LNCaP clone FGC (cell line): ENCODE data around the gene PTPRD.

Experiments used
- DNase-seq: peaks from one replicate; pipeline ENCODE4 v3.0.0-alpha.2; 2011; ENCODE audit warnings: low read depth
- H3K4me3 ChIP-seq: 2 replicates; pipeline ENCODE4 v1.5.1; 2011; ENCODE audit warnings: mild to moderate bottlenecking, low read depth, low read length, control low read depth
- TF ChIP-seq, protein P1 (sequence below): IDR thresholded peaks from 2 replicates; pipeline ENCODE4 v1.5.1; 2012; ENCODE audit warnings: mild to moderate bottlenecking; ENCODE audit not compliant: control insufficient read depth, insufficient read depth; ENCODE audit errors: extremely low read depth

The PTPRD gene

DNA sequence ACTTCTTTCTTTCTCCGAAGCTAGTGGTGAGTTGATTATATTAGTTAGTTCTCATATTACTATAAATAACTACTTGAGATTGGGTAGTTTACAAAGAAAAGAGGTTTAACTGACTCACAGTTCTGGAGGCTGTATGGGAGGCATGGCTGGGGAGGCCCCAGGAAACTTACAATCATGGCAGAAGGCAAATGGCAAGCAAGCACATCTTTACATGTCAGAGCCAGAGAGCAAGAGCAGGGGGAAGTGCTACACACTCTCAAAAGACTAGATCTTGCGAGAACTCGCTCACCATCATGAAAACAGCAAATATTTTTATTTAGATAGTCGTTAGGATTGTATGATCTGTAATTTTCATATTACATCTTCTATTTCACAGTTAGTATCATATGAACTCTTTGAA lies 711.2 kb downstream of the PTPRD start:
- TF ChIP-seq, protein P1, sequence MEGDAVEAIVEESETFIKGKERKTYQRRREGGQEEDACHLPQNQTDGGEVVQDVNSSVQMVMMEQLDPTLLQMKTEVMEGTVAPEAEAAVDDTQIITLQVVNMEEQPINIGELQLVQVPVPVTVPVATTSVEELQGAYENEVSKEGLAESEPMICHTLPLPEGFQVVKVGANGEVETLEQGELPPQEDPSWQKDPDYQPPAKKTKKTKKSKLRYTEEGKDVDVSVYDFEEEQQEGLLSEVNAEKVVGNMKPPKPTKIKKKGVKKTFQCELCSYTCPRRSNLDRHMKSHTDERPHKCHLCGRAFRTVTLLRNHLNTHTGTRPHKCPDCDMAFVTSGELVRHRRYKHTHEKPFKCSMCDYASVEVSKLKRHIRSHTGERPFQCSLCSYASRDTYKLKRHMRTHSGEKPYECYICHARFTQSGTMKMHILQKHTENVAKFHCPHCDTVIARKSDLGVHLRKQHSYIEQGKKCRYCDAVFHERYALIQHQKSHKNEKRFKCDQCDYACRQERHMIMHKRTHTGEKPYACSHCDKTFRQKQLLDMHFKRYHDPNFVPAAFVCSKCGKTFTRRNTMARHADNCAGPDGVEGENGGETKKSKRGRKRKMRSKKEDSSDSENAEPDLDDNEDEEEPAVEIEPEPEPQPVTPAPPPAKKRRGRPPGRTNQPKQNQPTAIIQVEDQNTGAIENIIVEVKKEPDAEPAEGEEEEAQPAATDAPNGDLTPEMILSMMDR, result no peak
- no peak overlapping the region for H3K4me3 ChIP-seq
- DNase-seq, result no peak

DNA sequence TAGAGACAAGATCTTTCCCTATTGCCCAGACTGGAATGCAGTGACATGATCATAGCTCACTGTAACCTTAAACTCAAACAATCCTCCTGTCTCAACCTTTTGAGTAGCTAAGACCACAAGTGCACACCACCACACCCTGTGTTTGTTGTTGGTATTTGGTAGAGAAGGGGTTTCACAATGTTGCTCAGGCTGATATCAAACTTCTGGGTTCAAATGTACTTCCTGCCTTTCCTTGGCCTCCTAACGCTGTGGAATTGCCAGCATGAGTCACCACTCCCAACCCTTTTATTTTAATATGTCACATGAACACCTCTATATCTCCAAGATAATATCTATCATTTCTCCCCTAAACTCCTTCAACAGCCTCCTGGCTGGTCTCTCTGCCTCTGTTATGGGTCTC lies 719.0 kb downstream of the PTPRD start:
- no peak overlapping the region for H3K4me3 ChIP-seq
- DNase-seq, result no peak
- TF ChIP-seq, protein P1, result no peak

DNA sequence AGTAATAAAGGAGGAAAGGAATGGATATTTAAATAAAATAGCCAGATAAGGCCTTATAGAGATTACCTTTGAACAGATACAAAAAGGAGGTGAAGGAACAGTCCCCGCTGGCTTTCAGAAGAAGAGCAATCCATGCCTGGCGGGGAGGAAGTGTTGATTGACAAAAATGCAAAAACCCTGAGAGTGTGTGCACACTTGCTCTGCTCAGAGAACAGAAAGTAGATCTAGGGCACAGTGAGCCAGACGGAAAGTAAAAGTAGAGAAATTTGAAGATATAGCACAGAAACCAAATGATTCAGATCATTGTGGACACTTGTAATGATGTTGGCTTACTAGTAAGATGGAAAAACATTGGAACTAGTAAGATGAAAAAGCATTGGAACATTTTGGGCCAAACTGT lies 720.6 kb downstream of the PTPRD start:
- no peak overlapping the region for H3K4me3 ChIP-seq
- no peak for DNase-seq
- TF ChIP-seq, protein P1, result no peak

DNA sequence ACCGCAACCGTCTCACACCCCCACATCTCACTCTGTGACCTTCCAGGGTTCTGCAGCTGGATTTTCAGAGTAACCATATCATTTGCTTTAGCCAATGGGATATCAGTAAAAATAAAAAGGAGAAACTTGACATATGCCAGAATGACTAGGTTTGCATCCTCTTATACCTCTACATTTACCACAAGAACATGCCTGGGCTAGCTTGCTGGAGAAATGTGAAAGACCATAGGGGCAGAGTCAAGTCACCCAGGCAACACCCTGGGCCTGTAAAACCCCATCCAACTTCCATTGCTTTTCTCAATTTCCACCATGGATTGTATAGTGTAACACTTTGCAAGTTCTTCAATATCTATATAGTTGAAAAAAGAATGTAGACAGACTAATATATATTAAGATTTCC lies 731.1 kb downstream of the PTPRD start:
- H3K4me3 ChIP-seq, result no peak overlapping the region
- no peak for DNase-seq
- TF ChIP-seq, protein P1, result no peak

DNA sequence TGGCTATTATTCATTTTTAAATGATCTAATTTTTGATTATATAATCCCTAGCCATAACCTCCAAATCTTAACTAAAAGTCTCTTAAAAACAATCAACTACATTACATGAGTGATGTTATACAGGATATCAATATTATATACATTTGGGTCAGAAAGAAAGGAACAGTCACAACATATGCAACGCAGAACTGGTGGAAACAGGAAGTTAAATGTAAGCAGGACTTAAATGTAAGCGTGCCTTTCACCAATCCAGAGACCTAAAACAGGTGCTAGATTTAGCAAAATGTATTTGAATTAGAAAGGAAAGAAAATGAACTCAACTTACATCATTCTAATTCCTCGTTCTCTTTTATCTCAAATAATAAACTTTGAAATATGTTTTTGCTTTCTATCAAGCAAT lies 738.5 kb downstream of the PTPRD start:
- TF ChIP-seq, protein P1, result no peak
- no peak for DNase-seq
- no peak overlapping the region for H3K4me3 ChIP-seq

DNA sequence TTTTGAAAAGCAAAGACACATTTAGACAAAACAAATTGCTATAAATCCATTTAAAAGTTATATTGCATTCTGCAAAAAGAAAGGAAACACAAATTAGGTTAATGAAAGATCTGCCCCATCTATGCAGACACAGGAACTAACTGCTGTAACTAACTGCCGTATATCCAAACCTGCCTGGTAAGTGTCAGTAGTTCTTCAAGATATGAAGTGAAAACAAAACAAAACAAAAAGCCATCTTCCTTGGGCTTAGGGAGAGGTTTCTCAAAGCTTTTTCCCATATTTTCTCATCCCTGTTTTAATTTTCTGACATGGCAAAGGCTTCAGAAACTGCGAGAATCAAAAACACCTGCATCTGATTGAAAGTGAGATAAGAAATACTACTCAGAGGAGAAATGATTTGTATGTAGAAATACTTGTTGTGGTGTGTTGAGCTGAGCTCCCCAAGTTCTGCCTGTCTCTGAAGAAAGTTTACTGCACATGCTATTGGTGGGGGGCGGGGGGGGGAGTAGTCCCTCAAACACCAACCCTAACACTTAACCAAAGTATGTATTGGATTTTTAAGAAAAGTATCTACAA lies 750.5 kb downstream of the PTPRD start:
- TF ChIP-seq, protein P1, result no peak
- no peak for DNase-seq
- H3K4me3 ChIP-seq, result no peak overlapping the region

DNA sequence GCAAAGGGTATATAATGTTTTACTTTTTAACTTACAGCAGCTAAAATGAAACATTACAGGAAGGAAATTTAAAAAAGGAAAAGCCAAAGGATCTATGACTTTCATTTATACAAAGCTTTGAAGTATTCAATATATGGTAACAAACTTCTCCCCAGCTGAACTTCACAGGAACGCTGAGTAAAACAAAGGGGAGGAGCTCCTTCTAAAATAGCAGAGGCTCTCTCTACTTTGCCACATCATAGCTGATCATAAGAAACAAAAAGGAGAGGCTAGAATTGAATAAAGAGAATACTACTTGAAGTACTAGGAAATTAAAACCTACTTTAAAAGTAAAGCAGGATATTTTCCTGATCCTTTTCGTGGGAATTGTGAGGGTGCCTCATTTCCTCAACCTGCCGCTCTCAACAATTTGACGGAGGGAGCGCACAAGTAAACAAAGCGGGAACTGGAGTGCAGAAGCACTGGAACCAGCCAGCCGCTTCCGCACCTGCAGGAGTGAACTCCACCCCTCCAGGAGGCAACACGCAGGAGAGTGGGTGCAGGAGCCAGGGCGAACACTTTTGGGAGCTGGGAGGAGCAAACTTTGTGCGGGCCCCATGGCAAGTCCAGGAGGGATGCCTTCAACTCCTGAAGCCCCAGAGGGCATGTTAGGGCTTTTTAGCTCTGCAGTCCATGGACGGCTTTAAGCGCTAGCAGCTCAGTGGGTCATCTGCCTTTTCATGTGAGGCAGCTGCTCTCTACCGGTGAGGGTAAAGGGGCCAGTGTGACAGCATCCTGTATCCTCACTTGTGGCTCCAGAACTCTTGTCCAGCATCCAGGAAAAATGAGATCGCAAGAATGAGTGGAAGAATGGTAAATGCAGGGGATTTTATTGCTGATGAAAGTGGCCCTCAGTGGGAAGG lies 757.4 kb downstream of the PTPRD start:
- no peak overlapping the region for H3K4me3 ChIP-seq
- TF ChIP-seq, protein P1, result no peak
- DNase-seq, result no peak
